GM18907 (cell line): ENCODE measurements around the gene ASF1B.
A peak's percentile ranks its signal among the peaks of the same experiment; 100 is the strongest.

Experiments
- ATAC-seq: cut with Tn5 transposase; IDR thresholded peaks from one replicate; pipeline ENCODE4 v1.9.1; 2021; ENCODE audit warnings: mild to moderate bottlenecking, moderate library complexity; ENCODE audit not compliant: unreplicated experiment

The ASF1B gene

DNA sequence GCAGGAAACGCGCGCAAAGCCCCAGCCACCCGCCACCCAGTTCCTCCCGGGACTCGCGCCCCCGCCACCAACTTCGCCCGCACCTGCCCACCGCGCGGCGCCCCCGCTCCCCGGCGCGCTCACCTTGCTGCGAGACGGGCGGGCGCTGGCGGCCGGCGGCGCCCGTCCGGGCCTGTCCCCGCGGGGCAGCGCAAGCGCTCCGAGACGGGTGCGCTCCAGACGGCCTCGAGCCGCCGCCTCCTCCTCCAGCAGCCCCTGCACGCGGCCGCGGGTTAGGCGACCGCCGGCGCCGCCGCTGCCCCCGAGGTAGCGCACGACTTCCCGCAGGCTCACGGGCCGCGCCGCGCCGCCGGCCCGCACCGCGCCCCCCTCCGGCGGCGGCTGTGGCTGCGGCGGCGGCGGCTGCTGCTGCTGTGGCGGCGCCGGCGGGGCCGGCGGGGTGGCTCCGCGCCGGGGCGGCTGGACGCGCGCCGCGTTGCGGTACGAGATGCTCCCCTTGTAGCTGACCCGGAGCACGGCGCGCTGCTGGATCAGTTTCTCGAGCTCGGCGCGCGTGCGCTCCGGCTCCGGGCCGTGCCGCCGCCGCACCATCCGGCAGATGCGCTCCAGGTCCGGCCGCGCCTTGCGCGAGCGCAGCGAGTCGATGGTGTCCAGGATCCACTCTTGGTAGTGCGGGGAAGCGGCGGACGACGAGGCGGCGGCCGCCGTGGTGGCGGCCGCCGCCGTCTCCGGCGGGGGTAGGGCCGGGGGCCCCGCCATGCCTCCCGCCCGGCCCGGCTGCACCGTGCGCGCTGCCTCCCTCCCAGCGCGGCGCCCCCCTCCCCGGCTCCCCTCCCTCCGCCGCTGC lies 46.5 kb downstream of the ASF1B start:
- ATAC-seq = peak; percentile 20

DNA sequence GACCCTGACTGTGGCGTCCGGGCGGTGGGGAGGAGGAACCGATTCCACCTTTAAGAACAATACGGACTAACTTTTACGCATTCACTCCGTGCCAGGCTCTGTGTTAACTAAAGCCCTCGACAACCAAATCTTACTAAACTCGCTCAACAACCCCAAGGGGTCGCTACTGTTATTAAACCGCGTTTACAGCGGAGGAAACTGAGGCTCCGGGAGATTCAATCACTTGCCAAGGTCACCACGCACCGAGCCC lies 47.1 kb downstream of the ASF1B start:
- ATAC-seq = no peak

DNA sequence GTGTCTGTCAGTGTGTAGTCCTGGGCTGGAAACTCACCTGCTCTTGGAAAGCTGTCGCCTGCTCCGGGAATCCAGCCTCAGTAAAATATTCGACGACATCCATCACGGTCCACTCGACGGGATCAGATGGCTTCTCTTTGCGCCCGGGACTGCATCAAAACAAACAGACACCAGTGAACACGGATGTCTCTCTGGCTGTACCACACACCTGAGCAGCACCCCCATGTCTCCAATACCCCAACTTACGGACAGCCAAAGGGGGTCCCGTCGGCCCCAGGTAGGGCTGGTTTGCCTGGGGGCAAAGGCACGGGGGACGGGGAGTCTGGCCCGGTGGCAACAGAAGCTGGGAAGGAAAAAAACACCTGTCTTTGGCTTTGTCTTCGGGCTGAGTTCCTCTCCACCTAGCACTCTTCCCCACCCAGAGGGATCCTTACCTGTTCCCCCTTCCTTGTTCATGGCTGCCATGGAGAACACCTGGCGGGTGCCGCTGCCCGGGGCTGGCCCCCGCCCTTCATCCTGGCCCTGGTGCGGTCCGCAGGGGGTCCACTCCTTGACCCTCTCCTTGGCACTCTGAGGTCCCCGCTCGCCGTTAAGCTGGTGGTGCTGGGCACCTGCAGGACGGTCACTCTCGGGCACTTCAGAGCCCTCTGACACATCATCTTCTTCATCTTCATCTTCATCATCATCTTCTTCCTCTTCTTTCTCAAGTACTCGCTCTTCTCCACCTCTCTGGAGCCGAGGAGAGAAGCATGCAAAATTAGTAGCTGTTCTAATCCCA lies 47.6 kb downstream of the ASF1B start:
- ATAC-seq = no peak

DNA sequence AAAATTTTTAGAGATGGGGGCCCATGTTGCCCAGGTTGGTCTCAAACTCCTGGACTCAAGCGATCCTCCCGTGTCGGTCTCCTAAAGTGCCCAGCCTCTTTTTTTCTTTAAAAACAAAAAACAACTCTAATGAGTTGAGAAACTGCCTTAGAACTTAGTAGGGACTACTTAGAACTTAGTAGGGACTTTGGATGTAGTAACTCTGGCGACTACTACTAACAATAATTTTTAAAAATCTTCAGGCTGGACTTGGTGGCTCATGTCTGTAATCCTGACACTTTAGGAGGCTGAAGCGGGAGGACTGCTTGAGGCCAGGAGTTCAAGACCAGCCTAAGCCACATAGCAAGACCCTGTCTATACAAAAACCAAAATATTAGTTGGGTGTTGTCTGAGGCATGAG lies 50.3 kb downstream of the ASF1B start:
- no peak for ATAC-seq

DNA sequence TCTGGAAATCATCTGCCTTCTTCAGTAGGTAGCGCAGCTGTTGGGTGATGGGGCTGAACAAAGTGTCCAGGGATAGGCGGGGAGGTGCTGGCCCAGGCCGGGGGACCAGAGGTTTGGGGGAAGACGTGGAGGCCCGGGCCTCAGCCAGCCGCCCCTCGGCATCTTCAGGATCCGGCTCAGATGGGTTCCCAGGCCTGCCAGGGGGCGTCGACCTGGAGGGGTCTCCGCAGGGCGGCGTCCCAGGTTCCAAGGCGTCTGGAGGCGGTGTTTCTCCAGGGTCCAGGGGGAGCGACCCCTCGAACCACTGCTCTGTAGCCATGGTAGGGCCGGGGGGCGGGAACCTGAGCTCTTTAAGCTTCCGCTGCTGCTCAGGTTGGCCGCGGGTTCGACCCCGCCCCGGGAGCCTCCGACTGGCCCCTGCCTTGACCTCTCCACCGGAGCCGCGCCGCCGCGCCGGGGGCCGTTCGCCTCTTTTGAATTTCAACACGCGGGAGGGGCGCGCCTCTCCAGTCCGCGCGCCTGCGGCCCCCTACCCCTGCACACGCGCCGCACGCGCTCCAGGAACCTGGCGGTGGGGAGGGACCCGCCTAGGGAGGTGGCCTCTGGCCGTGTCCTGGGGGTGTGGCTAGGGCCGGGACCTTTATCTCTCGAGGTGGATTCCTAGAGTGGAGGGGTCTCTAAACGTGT lies 50.9 kb downstream of the ASF1B start, which contains the start of gene C19orf67:
Gene C19orf67 (minus strand): TSS at position 475 of the 687 bp plus-strand sequence. CDS start 156 bp downstream, at position 319.
- ATAC-seq = no peak

DNA sequence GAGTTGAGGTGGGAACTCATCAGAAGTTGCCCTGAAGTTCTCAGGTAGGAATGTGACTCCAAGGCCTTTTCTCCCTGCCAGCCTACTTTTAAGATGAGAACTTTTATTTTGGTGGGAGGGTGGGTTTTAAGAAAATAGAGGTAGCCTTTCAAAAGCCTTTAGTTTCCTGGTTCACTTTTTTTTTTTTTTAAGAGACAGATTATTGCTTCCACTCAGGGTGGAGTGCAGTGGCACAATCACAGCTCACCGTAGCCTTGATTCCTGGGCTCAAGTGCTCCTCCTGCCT lies 53.8 kb downstream of the ASF1B start:
- no peak for ATAC-seq

DNA sequence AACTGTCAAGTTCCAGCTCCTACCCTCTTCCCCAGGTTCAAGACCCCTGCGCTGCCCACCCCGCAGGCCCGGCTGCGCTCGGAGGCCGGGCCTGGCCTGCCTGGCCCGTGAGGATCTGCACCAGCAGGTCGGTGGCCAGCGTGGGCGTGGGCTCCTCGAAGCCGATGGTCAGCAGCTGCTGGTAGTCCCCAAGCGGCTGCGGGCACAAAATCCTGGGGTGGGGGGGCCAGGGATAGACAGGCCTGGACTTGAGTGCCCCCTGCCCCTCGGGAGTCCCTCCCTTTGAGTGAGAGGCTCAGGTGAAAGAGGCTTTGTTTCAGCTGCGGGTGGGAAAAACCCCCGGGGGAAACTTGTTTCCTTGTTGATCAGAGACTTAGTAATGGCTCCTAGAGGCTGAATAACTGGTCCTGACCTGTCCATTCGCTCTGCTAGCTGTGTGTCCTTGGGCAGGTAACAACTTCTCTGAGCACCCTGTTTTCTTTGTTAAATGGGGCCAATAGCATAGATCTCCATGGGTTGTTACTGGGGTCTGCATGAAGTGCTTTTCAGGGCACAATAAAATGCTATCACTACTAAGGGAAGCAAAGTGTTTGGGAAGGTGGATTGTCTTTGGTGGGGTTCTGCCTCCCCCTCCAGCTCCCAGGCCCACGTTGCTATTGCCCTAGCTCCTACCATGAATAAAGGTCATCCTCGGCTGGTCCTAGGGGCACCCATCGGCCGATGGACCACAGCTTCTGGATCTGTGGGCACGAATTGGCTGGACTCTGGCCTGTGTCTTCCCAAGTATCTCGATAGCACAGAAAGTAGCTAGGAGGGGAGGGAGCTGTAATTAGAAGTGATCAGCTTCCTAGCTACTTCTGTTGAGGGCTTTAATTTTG lies 54.4 kb downstream of the ASF1B start:
- ATAC-seq = peak; percentile 17

DNA sequence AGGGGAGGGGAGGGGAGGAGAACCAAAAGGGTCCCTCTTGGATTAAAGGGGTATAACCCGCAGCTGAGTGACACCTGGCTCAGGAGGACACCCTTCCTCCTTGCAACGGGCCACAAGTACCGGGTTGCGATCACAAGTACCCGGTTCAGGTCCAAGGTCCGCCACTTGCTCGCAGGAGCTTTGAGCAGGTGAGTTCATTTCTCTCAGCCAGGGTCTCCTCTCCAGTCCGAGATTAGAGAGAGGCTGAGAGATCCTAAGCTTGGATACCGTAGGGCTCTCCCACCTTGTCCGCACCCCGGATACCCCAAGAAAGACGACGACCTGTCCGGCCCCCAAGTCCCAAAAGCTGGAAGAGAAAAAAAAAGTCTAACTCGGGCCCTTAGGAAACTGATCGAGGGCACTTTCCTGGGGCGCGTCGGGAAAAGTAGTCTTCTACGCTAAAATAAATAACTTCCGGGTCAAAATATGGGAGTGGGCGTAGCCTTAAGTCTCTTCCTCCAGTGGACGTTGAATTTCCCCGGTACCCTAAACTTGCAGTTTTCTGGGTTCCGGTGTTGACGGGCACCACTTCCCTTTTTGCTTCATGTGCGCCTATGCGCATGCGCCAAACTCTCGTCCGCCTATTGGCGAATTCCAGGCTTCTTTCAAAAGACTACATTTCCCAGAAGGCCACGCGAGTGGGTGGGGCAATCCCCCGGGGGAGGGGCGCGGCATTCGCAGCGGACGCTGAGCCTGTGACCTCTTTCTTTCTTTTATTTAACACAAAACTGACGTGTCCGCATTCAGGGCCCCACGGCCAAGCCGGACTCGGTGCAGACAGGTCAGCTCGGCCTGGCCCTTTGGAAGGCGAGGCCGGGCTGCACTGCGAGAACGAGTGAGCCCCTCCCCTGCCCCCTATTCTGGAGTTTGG lies 55.2 kb downstream of the ASF1B start:
- peak; percentile 83 for ATAC-seq

DNA sequence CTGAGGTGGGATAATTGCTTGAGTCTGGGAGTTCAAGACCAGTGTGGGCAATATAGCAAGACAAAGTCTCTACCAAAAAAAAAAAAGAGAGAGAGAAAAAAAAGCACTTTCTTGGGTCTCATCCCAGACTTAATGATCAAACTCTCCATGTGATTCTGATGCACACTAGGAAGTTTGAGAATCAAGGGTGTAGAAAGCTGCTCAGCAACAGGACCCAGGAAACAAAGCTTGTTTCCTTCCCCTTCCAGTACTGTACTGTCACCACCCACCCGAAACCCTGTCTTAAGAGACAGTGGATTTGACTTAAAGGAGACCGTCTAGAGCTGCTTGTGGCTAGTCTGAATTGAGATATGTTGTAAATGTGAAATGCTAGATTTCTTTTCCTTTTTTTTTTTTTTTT lies 58.0 kb downstream of the ASF1B start:
- no peak for ATAC-seq

DNA sequence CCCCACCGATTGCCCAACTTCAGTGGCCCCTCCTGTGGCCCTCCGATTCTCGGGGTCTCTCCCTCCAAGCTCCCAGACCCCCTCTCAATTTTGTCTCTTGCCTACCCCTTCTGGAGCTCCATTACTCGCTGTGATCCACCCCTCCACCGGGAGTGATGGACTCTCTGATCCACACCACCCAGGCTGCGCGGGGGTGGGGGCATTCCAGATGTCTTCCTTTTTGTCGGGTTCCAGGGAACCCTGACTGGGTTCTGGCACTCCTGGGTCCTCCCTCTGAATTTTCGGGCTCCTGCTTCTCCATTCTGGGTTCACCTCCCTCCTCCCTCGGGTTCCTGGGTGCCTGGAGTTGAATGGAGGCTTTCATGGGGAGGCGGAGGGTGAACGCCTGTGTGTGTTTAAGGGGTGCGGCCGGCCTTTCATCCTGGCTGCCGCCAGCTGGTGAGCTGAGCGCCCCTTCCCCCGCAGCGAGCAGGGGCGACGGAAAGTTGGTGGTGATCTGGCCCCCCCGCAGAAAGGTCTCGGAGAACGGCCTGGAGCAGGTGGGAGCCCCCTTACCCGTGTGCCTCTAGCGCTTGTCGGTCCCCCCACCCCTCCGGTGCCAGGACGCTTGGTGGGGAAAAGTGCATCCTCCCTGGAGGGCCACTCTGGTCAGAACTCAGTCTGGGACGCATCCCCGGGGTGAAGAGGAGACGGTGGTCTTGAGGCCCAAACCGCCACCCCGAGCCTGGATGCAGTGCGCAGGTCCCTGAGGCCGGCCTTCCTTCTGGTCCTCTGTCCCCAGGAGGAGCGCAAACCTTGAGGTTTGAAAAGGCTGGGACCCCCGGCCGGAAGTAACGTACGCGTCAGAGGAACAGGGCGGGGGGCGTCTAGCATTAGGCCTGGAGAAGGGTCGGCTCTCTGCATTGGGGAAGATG lies 62.2 kb downstream of the ASF1B start:
- no peak for ATAC-seq

DNA sequence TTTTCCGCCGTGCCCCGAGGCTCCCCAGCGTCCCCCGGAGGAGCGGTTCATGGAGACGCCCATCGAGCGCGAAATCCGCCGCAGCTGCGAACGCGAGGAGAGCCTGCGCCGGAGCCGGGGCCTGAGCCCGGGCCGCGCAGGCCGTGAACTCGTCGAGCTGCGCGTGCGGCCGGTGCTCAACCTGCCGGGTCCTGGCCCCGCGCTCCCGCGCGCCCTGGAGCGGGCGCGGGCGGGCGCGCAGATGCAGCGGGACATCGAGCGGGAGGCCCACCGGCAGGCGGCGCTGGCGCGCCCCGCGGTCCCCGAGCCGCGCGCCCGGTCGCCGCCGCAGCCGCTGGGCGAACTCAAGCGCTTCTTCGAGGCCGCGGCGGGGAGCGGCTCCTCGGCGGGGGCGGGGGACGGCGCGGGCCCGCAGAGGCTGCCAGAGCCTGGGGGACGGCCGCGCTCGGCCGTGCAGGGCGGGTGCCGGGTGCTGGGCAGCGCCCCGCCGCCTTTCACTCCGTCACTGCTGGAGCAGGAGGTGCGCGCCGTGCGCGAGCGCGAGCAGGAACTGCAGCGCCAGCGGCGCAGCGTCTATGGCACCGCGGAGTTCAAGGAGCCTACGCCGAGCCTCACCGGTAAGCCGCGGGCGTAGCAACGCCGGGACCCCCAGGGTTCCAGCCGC lies 63.0 kb downstream of the ASF1B start:
- peak; percentile 51 for ATAC-seq

DNA sequence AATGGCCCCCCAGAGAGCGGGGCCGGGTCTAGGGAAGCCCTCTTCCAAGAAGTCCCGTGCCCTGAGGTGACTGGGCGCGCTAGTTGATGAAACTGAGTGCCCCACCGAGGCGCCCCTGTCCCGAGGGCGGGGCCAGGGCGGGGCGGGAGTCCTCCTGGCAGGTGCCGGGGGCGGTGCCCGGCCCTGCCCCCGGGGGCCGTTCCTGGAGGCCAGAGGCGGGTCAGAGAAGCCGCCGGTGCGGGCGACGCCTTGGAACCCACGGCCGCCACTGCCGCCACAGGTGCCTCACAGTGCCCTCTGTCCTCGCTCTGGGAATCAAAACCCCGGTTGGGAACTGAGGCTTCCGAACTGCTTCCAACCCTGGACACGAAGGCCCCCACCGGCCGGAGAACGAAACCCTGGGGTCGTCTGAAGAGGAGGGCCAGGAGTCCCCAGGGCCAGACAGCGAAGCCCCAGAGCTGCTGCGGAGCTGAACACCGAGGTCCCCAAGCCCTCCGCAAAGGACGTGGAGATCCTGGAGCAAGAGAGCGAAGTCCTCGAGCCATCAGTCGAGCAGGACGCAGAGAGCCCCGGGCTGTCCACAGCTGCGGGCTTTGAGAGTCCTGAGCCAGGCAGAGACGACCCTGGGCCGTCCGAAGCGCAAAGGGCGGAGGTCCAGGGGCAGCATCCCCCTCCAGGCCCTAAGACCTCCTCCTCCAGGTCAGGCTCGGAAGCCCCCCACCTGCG lies 63.7 kb downstream of the ASF1B start, which contains the start of gene MISP3:
Gene MISP3 (plus strand): TSS at position 252 of the 726 bp plus-strand sequence. CDS start 524 bp downstream, outside the sequence.
- ATAC-seq = peak; percentile 19

DNA sequence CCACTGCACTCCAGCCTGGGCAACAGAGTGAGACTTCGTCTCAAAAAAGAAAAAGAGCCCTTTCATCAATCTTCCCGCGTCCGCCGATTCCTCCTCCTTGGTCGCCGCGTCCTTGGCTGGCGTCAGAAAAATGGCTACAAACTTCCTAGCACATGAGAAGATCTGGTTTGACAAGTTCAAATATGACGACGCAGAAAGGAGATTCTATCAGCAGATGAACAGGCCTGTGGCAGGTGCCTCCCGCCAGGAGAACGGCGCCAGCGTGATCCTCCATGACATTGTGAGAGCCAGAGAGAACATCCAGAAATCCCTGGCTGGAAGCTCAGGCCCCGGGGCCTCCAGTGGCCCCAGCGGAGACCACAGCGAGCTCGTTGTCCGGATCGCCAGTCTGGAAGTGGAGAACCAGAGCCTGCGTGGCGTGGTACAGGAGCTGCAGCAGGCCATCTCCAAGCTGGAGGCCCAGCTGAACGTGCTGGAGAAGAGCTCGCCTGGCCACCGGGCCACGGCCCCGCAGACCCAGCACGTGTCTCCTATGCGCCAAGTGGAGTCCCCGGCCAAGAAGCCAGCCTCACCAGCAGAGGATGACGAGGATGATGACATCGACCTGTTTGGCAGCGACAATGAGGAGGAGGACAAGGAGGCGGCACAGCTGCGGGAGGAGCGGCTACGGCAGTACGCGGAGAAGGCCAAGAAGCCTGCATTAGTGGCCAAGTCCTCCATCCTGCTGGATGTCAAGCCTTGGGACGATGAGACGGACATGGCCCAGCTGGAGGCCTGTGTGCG lies 65.9 kb downstream of the ASF1B start:
- ATAC-seq = no peak
